KOPT-K1 (cell line): ENCODE measurements around the gene FBXW2.
"Not testable (repeated sequence)": the region's sequence is repeated elsewhere in the genome, so short reads cannot be mapped to it uniquely, and the experiment has no call there.

ENCODE experiments used
- H3K27ac ChIP-seq: fragments of 200-600 bp; sonication (generic); 2 replicates; pipeline ENCODE4 v1.5.1; 2016; ENCODE audit warnings: antibody characterized with exemption, mild to moderate bottlenecking, low read depth, low read length; ENCODE audit not compliant: poor library complexity, severe bottlenecking
- H3K36me3 ChIP-seq: fragments of 200-600 bp; sonication (generic); 2 replicates; pipeline ENCODE4 v1.5.1; 2017; ENCODE audit warnings: antibody characterized with exemption, mild to moderate bottlenecking, low read length, moderate library complexity; ENCODE audit not compliant: insufficient read depth
- H3K9me3 ChIP-seq: fragments of 200-600 bp; sonication (generic); 2 replicates; pipeline ENCODE4 v1.5.1; 2017; ENCODE audit warnings: antibody characterized with exemption, low read length, mild to moderate bottlenecking; ENCODE audit not compliant: insufficient read depth, poor library complexity, severe bottlenecking

Gene FBXW2

DNA sequence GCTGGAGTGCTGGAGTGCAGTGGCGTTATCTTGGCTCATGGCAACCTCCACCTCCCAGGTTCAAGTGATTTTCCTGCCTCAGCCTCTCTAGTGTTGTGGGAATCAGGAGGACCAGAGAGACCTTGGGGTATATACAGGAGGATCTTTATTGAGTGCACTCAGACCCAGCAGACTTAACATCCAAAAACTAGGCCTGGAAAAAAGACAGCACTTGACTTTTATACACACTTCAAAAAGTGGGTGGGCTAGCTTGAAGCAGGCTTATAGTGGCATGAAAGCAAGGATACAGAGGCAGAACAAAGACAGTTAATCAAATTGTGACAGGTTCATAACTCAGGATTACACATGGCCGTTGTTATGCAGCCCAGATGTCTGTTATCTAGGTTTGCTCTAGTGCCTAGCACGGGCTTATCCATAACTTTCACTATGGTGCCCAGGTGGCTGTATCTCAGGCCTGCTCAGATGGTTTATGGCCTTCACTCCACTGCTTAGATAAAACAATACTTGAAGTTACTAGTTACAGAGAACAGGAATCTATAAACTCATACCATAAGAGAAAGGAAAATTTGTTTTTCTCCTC lies 11.7 kb upstream of the FBXW2 start:
- H3K27ac ChIP-seq, H3K36me3 ChIP-seq: not testable (repeated sequence)
- H3K9me3 ChIP-seq: peaks cover 31% of the 10 kb centered on the region

DNA sequence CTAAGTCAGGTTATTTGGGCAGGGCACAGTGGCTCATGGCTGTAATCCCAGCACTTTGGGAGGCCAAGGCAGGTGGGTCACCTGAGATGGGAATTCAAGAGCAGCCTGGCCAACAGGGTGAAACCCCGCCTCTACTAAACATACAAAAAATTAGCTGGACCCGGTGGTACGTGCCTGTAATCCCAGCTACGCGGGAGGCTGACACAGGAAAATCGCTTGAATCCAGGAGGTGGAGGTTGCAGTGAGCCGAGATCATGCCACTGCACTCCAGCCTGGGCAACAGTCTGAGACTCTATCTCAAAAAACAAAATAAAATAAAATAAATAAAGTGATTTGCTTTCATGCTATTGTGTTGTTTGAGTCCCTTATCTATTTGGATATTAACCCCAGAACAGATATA lies 8.2 kb upstream of the FBXW2 start:
- Histone ChIP-seq H3K9me3 (peaks cover 5% of the 10 kb centered on the region), H3K36me3 (no peaks in the 10 kb centered on the region), H3K27ac (no peak overlapping the region)

GRCh38 chr9:120791161-120791560 lies 2.1 kb downstream of the FBXW2 start:
- no peaks in the 10 kb centered on the region for H3K9me3 ChIP-seq
- H3K36me3 ChIP-seq: peaks cover 48% of the 10 kb centered on the region
- no peak overlapping the region for H3K27ac ChIP-seq

DNA sequence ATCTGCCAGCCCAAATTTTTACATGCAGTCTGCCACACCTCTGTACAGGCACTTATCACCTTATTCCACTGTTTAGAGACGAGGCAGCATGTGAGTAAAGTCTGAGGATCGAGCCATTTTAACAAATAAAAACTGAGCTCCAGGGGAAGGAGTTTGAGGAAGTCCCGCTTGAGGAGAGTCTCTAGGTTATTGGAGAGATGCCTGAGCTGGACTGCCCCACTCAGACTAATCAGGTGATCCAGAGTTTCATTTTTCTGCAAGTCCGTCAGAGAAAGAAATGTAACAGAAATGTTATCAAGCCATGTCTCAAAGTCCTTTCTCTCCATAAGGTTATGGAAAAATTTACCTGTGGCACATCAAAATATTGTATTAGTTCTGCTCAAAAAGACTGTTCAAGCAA lies 5.3 kb downstream of the FBXW2 start:
- Histone ChIP-seq H3K9me3 (no peaks in the 10 kb centered on the region), H3K27ac (no peak overlapping the region), H3K36me3 (peaks cover 78% of the 10 kb centered on the region)

DNA sequence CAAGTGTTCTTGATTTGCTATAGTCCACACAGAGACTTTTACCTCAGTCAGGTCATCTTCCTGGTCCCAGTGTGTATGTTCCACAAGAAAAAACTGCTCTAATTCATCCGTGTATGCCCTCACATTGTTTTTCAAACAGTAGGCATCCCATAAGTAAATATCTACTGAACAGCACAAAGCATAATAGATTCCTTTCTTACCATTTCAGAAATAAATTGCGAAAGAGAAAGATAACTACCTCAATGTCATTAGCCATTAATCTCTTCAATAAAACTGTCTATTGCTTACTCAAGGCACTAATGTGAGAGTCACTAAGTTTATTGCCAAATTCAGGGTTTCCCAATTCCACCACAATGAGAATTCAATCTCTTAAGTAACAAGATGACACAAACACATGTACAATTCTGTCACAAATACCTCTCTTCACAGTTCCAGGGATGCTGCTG lies 9.6 kb downstream of the FBXW2 start:
- Histone ChIP-seq H3K27ac (no peak overlapping the region), H3K36me3 (peaks cover 88% of the 10 kb centered on the region), H3K9me3 (no peaks in the 10 kb centered on the region)

- H3K27ac ChIP-seq: no peak overlapping the region
- peaks cover 90% of the 10 kb centered on the region for H3K36me3 ChIP-seq
- no peaks in the 10 kb centered on the region for H3K9me3 ChIP-seq
These were observed 12.0 kb downstream of the FBXW2 start for GRCh38 chr9:120781236-120781635.

GRCh38 chr9:120780367-120780766 lies 12.8 kb downstream of the FBXW2 start:
- Histone ChIP-seq H3K9me3 (no peaks in the 10 kb centered on the region), H3K36me3 (peaks cover 91% of the 10 kb centered on the region), H3K27ac (no peak overlapping the region)

DNA sequence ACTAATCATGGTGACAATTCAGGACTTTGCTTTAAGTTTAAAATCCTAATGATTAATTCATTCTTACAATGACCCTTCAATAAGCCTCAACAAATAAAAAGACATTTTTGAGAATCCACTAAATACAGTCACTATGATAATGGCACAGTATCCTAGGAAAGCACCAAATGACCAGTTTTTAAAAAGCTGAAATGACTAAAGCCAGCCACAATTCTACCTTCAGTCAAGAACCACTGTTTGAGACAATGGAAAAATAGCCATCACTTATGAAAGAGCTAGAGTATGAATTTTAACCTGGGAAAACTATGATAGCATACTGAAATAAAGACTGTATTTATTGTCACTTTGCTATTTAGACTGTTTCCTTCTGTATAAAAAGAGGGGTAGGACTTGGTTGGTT lies 14.0 kb downstream of the FBXW2 start:
- Histone ChIP-seq H3K9me3 (no peaks in the 10 kb centered on the region), H3K27ac (no peak overlapping the region), H3K36me3 (peaks cover 92% of the 10 kb centered on the region)

GRCh38 chr9:120778758-120779157 lies 14.5 kb downstream of the FBXW2 start:
- Histone ChIP-seq H3K27ac (no peak overlapping the region), H3K9me3 (no peaks in the 10 kb centered on the region), H3K36me3 (peaks cover 92% of the 10 kb centered on the region)

DNA sequence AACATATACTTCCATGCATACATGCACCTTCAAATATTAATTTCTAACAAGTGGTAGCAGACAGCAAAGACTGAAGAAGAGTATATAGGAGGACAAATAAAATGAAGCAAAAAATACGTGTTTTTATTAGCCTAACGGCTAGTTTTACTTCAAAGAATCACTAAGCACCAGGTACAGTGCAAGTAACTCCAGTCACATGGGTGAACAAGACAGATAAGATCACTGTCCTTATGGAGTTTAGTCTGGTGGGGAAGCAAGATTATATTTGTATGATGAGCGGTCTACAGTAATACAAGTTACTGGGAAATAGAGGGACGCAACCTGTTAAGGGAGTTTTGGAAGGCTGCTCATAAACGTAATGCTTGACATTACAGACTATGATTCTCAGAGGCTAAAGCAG lies 16.0 kb downstream of the FBXW2 start:
- H3K27ac ChIP-seq: no peak overlapping the region
- peaks cover 93% of the 10 kb centered on the region for H3K36me3 ChIP-seq

DNA sequence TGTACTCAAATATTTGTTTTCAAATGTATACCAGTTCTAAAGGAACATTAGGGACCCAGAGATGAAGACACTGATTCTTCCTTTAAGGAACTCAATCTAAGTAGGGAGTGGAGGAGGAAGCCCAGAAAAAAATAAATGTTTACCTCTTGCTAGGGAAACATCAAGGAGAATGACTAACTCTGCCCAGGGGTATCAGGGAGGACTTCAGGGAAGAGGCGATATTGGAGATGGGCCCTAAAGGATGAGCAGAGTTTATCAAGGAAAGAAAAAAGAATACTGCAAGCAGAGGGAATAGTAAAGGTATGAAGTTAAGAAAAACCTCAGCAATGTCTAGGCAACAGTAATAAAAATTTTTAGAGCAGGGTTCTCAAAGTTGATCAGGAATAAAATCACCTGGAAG lies 16.4 kb downstream of the FBXW2 start:
- Histone ChIP-seq H3K9me3 (no peaks in the 10 kb centered on the region), H3K36me3 (peaks cover 94% of the 10 kb centered on the region), H3K27ac (no peak overlapping the region)

More for the DNA sequence above, 16.0 kb downstream of the FBXW2 start:
- no peaks in the 10 kb centered on the region for H3K9me3 ChIP-seq

GRCh38 chr9:120775859-120776258 lies 17.4 kb downstream of the FBXW2 start:
- Histone ChIP-seq H3K9me3 (no peaks in the 10 kb centered on the region), H3K27ac (no peak overlapping the region), H3K36me3 (peaks cover 100% of the 10 kb centered on the region)

GRCh38 chr9:120774719-120775118 lies 18.5 kb downstream of the FBXW2 start:
- H3K27ac ChIP-seq: no peak overlapping the region
- H3K9me3 ChIP-seq: no peaks in the 10 kb centered on the region
- H3K36me3 ChIP-seq: peaks cover 100% of the 10 kb centered on the region

- Histone ChIP-seq H3K27ac (no peak overlapping the region), H3K9me3 (no peaks in the 10 kb centered on the region), H3K36me3 (peaks cover 100% of the 10 kb centered on the region)
These were observed 20.0 kb downstream of the FBXW2 start for GRCh38 chr9:120773256-120773655.

DNA sequence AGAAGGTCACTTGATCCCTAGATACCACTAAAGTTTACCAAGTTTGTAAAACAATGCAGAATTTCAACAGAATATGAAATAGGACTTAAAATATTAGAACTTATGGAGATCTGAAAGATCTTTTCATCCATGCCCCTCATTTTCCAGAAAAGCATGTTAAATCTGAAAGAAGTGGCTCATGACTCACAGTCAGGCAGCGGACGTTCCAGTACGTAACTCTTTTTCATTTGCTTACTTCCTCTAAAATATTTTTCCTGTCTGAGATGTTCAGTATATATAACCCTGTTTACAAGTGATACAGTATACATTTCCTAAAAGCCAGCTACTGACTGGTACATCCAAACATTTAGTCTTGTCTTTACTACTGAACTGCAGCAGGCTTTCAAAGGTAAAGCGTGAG lies 22.3 kb downstream of the FBXW2 start:
- Histone ChIP-seq H3K9me3 (no peaks in the 10 kb centered on the region), H3K27ac (no peak overlapping the region), H3K36me3 (peaks cover 98% of the 10 kb centered on the region)

- H3K9me3 ChIP-seq: no peaks in the 10 kb centered on the region
- H3K27ac ChIP-seq: no peak overlapping the region
- peaks cover 98% of the 10 kb centered on the region for H3K36me3 ChIP-seq
These were observed 24.3 kb downstream of the FBXW2 start for GRCh38 chr9:120768886-120769285.
